H9 (cell line): ENCODE data around the gene SH3RF3. TPM values are rescaled to one million over a fixed set of nuclear protein-coding genes. Genes with fewer than 3 reads are reported as not detected.

Experiments
- DNase-seq: peaks from one replicate; pipeline ENCODE4 v3.0.0-alpha.2; 2017
- H2AFZ ChIP-seq: one replicate; pipeline ENCODE4 v1.6.1; 2013; ENCODE audit warnings: mild to moderate bottlenecking, low read length, control low read depth, moderate library complexity
- H2AK5ac ChIP-seq: 2 replicates; pipeline ENCODE4 v1.6.1; 2013; ENCODE audit warnings: low read length, control low read depth, mixed read lengths; ENCODE audit not compliant: insufficient read length
- H2BK120ac ChIP-seq: one replicate; pipeline ENCODE4 v1.6.1; 2013; ENCODE audit warnings: low read depth, mild to moderate bottlenecking, low read length, control low read depth, inconsistent platforms; ENCODE audit not compliant: poor library complexity, severe bottlenecking
- H2BK12ac ChIP-seq: 2 replicates; pipeline ENCODE4 v1.6.1; 2013; ENCODE audit warnings: low read length, control low read depth, mixed read lengths, low read depth; ENCODE audit not compliant: insufficient read length
- H2BK15ac ChIP-seq: 2 replicates; pipeline ENCODE4 v1.6.1; 2013; ENCODE audit warnings: low read depth, low read length, control low read depth
- H2BK20ac ChIP-seq: one replicate; pipeline ENCODE4 v1.6.1; 2013; ENCODE audit warnings: low read depth, mild to moderate bottlenecking, low read length, control low read depth, inconsistent platforms; ENCODE audit not compliant: poor library complexity, severe bottlenecking
- H2BK5ac ChIP-seq: 2 replicates; pipeline ENCODE4 v1.6.1; 2013; ENCODE audit warnings: low read length, control low read depth, mixed read lengths; ENCODE audit not compliant: insufficient read length
- H3K14ac ChIP-seq: 2 replicates; pipeline ENCODE4 v1.6.1; 2013; ENCODE audit warnings: low read length, control low read depth; ENCODE audit not compliant: insufficient read depth
- H3K18ac ChIP-seq: 2 replicates; pipeline ENCODE4 v1.6.1; 2013; ENCODE audit warnings: low read depth, mild to moderate bottlenecking, mixed read lengths, low read length, control low read depth; ENCODE audit not compliant: insufficient read length
- H3K23ac ChIP-seq: 2 replicates; pipeline ENCODE4 v1.6.1; 2013; ENCODE audit warnings: low read length, control low read depth, mixed read lengths, low read depth; ENCODE audit not compliant: insufficient read length
- H3K23me2 ChIP-seq: 2 replicates; pipeline ENCODE4 v1.6.1; 2013; ENCODE audit warnings: low read depth, mild to moderate bottlenecking, mixed read lengths, low read length, control low read depth; ENCODE audit not compliant: insufficient read length, poor library complexity, severe bottlenecking
- H3K27ac ChIP-seq: 2 replicates; pipeline ENCODE4 v1.5.1; 2013; ENCODE audit warnings: low read length, control low read depth, mixed read lengths, low read depth; ENCODE audit not compliant: insufficient read length
- H3K27me3 ChIP-seq: 2 replicates; pipeline ENCODE4 v1.6.1; 2013; ENCODE audit warnings: low read length, control low read depth, inconsistent platforms; ENCODE audit not compliant: insufficient read depth
- H3K4ac ChIP-seq: 2 replicates; pipeline ENCODE4 v1.6.1; 2013; ENCODE audit warnings: low read depth, mild to moderate bottlenecking, control low read depth, inconsistent platforms, low read length, moderate library complexity
- H3K4me1 ChIP-seq: 2 replicates; pipeline ENCODE4 v1.6.1; 2013; ENCODE audit warnings: low read length, control low read depth, inconsistent platforms; ENCODE audit not compliant: insufficient read depth
- H3K4me2 ChIP-seq: 2 replicates; pipeline ENCODE4 v1.6.1; 2013; ENCODE audit warnings: low read length, control low read depth, mixed read lengths; ENCODE audit not compliant: insufficient read length, insufficient read depth
- H3K56ac ChIP-seq: 2 replicates; pipeline ENCODE4 v1.6.1; 2013; ENCODE audit warnings: low read depth, mild to moderate bottlenecking, mixed read lengths, low read length, control low read depth; ENCODE audit not compliant: insufficient read length
- H3K79me1 ChIP-seq: 2 replicates; pipeline ENCODE4 v1.6.1; 2013; ENCODE audit warnings: low read depth, mild to moderate bottlenecking, moderate library complexity, low read length, control low read depth, inconsistent platforms; ENCODE audit not compliant: insufficient read depth, poor library complexity, severe bottlenecking
- H3K79me2 ChIP-seq: 2 replicates; pipeline ENCODE4 v1.6.1; 2013; ENCODE audit warnings: low read length, control low read depth, inconsistent platforms; ENCODE audit not compliant: insufficient read depth
- H3K9ac ChIP-seq: 2 replicates; pipeline ENCODE4 v1.6.1; 2013; ENCODE audit warnings: low read length, control low read depth, mixed read lengths; ENCODE audit not compliant: insufficient read length; ENCODE audit errors: extremely low read depth
- H3K9me3 ChIP-seq: one replicate; pipeline ENCODE4 v1.6.1; 2013; ENCODE audit warnings: low read depth, low read length, inconsistent platforms; ENCODE audit not compliant: control insufficient read depth
- H3T11ph ChIP-seq: one replicate; pipeline ENCODE4 v1.6.1; 2013; ENCODE audit warnings: mild to moderate bottlenecking, low read length, control low read depth, inconsistent platforms
- H4K20me1 ChIP-seq: one replicate; pipeline ENCODE4 v1.6.1; 2013; ENCODE audit not compliant: control insufficient read depth, insufficient read length, insufficient read depth
- H4K5ac ChIP-seq: 2 replicates; pipeline ENCODE4 v1.6.1; 2013; ENCODE audit warnings: low read depth, mild to moderate bottlenecking, mixed read lengths, low read length, control low read depth; ENCODE audit not compliant: insufficient read length
- H4K8ac ChIP-seq: replicated peaks from 2 replicates; pipeline ENCODE4 v1.6.1; 2013; ENCODE audit warnings: low read length, control low read depth, mixed read lengths, low read depth; ENCODE audit not compliant: insufficient read length
- H4K91ac ChIP-seq: 2 replicates; pipeline ENCODE4 v1.6.1; 2013; ENCODE audit warnings: low read depth, mild to moderate bottlenecking, moderate library complexity, mixed read lengths, low read length, control low read depth; ENCODE audit not compliant: insufficient read length
- H3K27ac Mint-ChIP-seq, 3 experiments: 2 replicates in 2 of 3; 3 replicates in 1 of 3; pipeline ENCODE4 v1.8.0; 2020 to 2021; ENCODE audit warnings: mixed read lengths in 3 of 3, mild to moderate bottlenecking in 1 of 3, moderate library complexity in 1 of 3
- H3K27me3 Mint-ChIP-seq: 2 replicates; pipeline ENCODE4 v1.8.0; 2021; ENCODE audit warnings: low read depth, mild to moderate bottlenecking, moderate library complexity, mixed read lengths
- H3K36me3 Mint-ChIP-seq, 3 experiments: 2 replicates in 2 of 3; 3 replicates in 1 of 3; pipeline ENCODE4 v1.8.0; 2020 to 2021; ENCODE audit warnings: low read depth in 3 of 3, mixed read lengths in 3 of 3; ENCODE audit not compliant: insufficient read depth in 1 of 3
- H3K4me1 Mint-ChIP-seq, 2 experiments: 2 replicates each; pipeline ENCODE4 v1.8.0; 2020; ENCODE audit warnings: mixed read lengths in 2 of 2
- H3K4me3 Mint-ChIP-seq, 2 experiments: 2 replicates in 1 of 2; 3 replicates in 1 of 2; pipeline ENCODE4 v1.8.0; 2020 to 2021; ENCODE audit warnings: mild to moderate bottlenecking in 2 of 2, mixed read lengths in 2 of 2, moderate library complexity in 1 of 2
- H3K9me3 Mint-ChIP-seq, 2 experiments: 2 replicates in 1 of 2; 3 replicates in 1 of 2; pipeline ENCODE4 v1.8.0; 2020; ENCODE audit warnings: mild to moderate bottlenecking in 2 of 2, mixed read lengths in 2 of 2, moderate library complexity in 1 of 2
- CTCF ChIP-seq: fragments of 200-600 bp; sonication (generic); conservative IDR thresholded peaks from 3 replicates; pipeline ENCODE4 v1.8.0; 2021; ENCODE audit warnings: antibody characterized with exemption, mild to moderate bottlenecking
- WGBS: extraction: QIAGEN DNeasy Blood & Tissue Kit; methylation state at CpG from one replicate; pipeline ENCODE4 v1.1.7; 2013; ENCODE audit warnings: missing lambda C conversion rate, low lambda C conversion rate, mixed read lengths; ENCODE audit not compliant: insufficient read length; ENCODE audit errors: extremely low coverage; 5-methylcytosine and 5-hydroxymethylcytosine counted together
- total RNA-seq: library from RNA; stranded (reverse); gene quantifications from 2 replicates; pipeline ENCODE4 v1.2.1, GENCODE V29; 2021

SH3RF3 gene
- total RNA-seq, 1 experiment from 2014 or later: 0.46 TPM

- Mint-ChIP-seq H3K27ac (no peak overlapping the region), H3K4me3 (no peak overlapping the region), H3K9me3 (no peaks in the 10 kb centered on the region), H3K4me1 (peaks cover 2% of the 10 kb centered on the region in 2 experiments; a peak in 1 of 4 replicates), H3K36me3 (no peaks in the 10 kb centered on the region), H3K27me3 (no peaks in the 10 kb centered on the region; the same call in 1 of the 2 replicates)
- H3K23ac ChIP-seq: no peak overlapping the region
- no peak overlapping the region for H3K56ac ChIP-seq
- no peak overlapping the region for H2BK12ac ChIP-seq
- no peak overlapping the region for H3T11ph ChIP-seq
- H2BK120ac ChIP-seq: no peak overlapping the region
- no CpG with 5 or more reads among the region's 9 CpGs for WGBS
- no peak overlapping the region for H3K14ac ChIP-seq
- H3K9ac ChIP-seq: no peak overlapping the region
- H4K5ac ChIP-seq: no peak overlapping the region
- no peaks in the 10 kb centered on the region for H3K79me1 ChIP-seq
- no peak for DNase-seq
- H3K23me2 ChIP-seq: no peaks in the 10 kb centered on the region
- no peaks in the 10 kb centered on the region for H3K79me2 ChIP-seq
- no peaks in the 10 kb centered on the region for H3K4me1 ChIP-seq
- no peaks in the 10 kb centered on the region for H3K27me3 ChIP-seq
- H2BK15ac ChIP-seq: no peak overlapping the region
- H2BK20ac ChIP-seq: no peak overlapping the region
- no peak overlapping the region for H4K8ac ChIP-seq
- H4K20me1 ChIP-seq: no peaks in the 10 kb centered on the region
- no peak overlapping the region for H2AFZ ChIP-seq
- no peak overlapping the region for H3K4me2 ChIP-seq
- H3K18ac ChIP-seq: no peak overlapping the region
- no peak overlapping the region for H4K91ac ChIP-seq
- TF ChIP-seq CTCF: no peak
- no peak overlapping the region for H2BK5ac ChIP-seq
- no peak overlapping the region for H3K27ac ChIP-seq
- H3K4ac ChIP-seq: no peak overlapping the region
- H2AK5ac ChIP-seq: no peak overlapping the region
- H3K9me3 ChIP-seq: no peaks in the 10 kb centered on the region
These were observed 305.3 kb downstream of the SH3RF3 start for GRCh38 chr2:109434351-109434750.
